DOHH2 (cell line): ENCODE results near the gene PBOV1.

Experiments
- EZH2phosphoT487 ChIP-seq: fragments of 200-600 bp; sonication (generic); IDR thresholded peaks from 2 replicates; pipeline ENCODE4 v1.6.1; 2017; ENCODE audit warnings: borderline replicate concordance, mild to moderate bottlenecking, antibody characterized with exemption, low read length, moderate library complexity, mixed read lengths
- TF ChIP-seq, protein P1 (sequence below): fragments of 200-600 bp; sonication (generic); IDR thresholded peaks from one replicate; pipeline ENCODE4 v1.5.1; 2014; ENCODE audit warnings: antibody characterized with exemption, mild to moderate bottlenecking, low read depth, low read length; ENCODE audit not compliant: poor library complexity, severe bottlenecking

DNA sequence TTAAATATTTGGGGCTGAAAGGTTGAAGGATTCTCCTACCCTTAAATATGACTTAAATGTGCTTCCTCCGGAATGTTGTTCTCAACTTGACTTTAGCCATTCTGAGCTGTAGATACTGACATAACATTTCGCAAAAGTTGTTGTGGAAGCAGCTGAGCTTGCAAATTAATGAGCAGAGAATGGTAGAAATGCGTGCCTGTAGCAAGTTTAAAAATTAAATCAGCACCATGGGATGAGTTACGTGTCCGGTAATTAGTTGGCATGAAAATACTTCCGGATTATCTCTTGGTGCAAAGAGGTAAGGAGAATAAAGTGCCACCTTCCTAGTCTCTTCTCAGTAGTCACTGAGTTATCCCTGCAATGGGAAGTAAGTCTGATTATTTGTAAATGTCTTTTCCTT lies 23.6 kb upstream of the PBOV1 start:
- TF ChIP-seq, protein P1, sequence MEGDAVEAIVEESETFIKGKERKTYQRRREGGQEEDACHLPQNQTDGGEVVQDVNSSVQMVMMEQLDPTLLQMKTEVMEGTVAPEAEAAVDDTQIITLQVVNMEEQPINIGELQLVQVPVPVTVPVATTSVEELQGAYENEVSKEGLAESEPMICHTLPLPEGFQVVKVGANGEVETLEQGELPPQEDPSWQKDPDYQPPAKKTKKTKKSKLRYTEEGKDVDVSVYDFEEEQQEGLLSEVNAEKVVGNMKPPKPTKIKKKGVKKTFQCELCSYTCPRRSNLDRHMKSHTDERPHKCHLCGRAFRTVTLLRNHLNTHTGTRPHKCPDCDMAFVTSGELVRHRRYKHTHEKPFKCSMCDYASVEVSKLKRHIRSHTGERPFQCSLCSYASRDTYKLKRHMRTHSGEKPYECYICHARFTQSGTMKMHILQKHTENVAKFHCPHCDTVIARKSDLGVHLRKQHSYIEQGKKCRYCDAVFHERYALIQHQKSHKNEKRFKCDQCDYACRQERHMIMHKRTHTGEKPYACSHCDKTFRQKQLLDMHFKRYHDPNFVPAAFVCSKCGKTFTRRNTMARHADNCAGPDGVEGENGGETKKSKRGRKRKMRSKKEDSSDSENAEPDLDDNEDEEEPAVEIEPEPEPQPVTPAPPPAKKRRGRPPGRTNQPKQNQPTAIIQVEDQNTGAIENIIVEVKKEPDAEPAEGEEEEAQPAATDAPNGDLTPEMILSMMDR, result no peak
- no peak for TF ChIP-seq EZH2phosphoT487
